OCI-LY7 (cell line): Measurements from ENCODE around the gene EDC3. TPM values are rescaled to one million over a fixed set of nuclear protein-coding genes. Genes with fewer than 3 reads are reported as not detected.

Experiments used
- BruUV-seq: library from RNA; stranded (reverse); fragments of 400-500 nt; replicated peaks from 2 replicates; lab custom pipeline; 2021; lab: Mats Ljungman, UMichigan
- CTCF ChIA-PET: fragments of 300-600 bp; sonication (Branson Sonifier 250); formaldehyde crosslinking; loops from one replicate; lab custom pipeline; 2022; ENCODE audit warnings: antibody characterized with exemption; ENCODE audit not compliant: unreplicated experiment; lab: Charles Lee
- POLR2A ChIA-PET: fragments of 300-600 bp; sonication (Branson Sonifier 250); formaldehyde crosslinking; loops from one replicate; lab custom pipeline; 2022; ENCODE audit warnings: antibody characterized with exemption; lab: Charles Lee
- DNase-seq: peaks from one replicate; pipeline ENCODE4 v3.0.0-alpha.2; 2015; ENCODE audit warnings: low spot score
- H2AFZ ChIP-seq: fragments of 200-600 bp; sonication (generic), shearing (Covaris generic); 2 replicates; pipeline ENCODE4 v1.6.1; 2014; ENCODE audit warnings: mild to moderate bottlenecking, antibody characterized with exemption, low read length, moderate library complexity
- H3K27ac ChIP-seq: fragments of 200-600 bp; sonication (generic); 2 replicates; pipeline ENCODE4 v1.5.1; 2014; ENCODE audit warnings: mixed run types, low read depth, mild to moderate bottlenecking, moderate library complexity, low read length, inconsistent platforms; ENCODE audit not compliant: poor library complexity, severe bottlenecking
- H3K36me3 ChIP-seq: fragments of 200-600 bp; sonication (generic); 2 replicates; pipeline ENCODE4 v1.6.1; 2014; ENCODE audit warnings: mild to moderate bottlenecking, antibody characterized with exemption, low read length, moderate library complexity, mixed read lengths; ENCODE audit not compliant: insufficient read depth
- H3K4me1 ChIP-seq: fragments of 200-600 bp; sonication (generic); 2 replicates; pipeline ENCODE4 v1.5.1; 2014; ENCODE audit warnings: mild to moderate bottlenecking, low read length; ENCODE audit not compliant: insufficient read depth, poor library complexity, severe bottlenecking
- H3K4me2 ChIP-seq: fragments of 200-600 bp; sonication (generic); 2 replicates; pipeline ENCODE4 v1.6.1; 2014; ENCODE audit warnings: mild to moderate bottlenecking, low read length
- H3K4me3 ChIP-seq: fragments of 200-600 bp; sonication (generic); 2 replicates; pipeline ENCODE4 v1.5.1; 2014; ENCODE audit warnings: mild to moderate bottlenecking, low read depth, low read length; ENCODE audit not compliant: poor library complexity, severe bottlenecking
- H3K79me2 ChIP-seq: fragments of 200-600 bp; sonication (generic); 2 replicates; pipeline ENCODE4 v1.6.1; 2016; ENCODE audit warnings: low read depth, mild to moderate bottlenecking, low read length, moderate library complexity, mixed read lengths; ENCODE audit not compliant: insufficient read depth
- H3K9me2 ChIP-seq: fragments of 200-600 bp; sonication (generic); 2 replicates; pipeline ENCODE4 v1.6.1; 2016; ENCODE audit warnings: mild to moderate bottlenecking, low read length, mixed read lengths; ENCODE audit not compliant: insufficient read depth
- H3K9me3 ChIP-seq: fragments of 200-600 bp; sonication (generic); 2 replicates; pipeline ENCODE4 v1.6.1; 2014; ENCODE audit warnings: mild to moderate bottlenecking, mixed run types, low read length, mixed read lengths
- H4K20me1 ChIP-seq: fragments of 200-600 bp; sonication (generic); 2 replicates; pipeline ENCODE4 v1.6.1; 2014; ENCODE audit warnings: mild to moderate bottlenecking, antibody characterized with exemption, low read length, moderate library complexity, mixed read lengths; ENCODE audit not compliant: insufficient read depth
- EZH2phosphoT487 ChIP-seq: fragments of 200-600 bp; sonication (generic); IDR thresholded peaks from 2 replicates; pipeline ENCODE4 v1.6.1; 2018; ENCODE audit warnings: low read depth, borderline replicate concordance, mild to moderate bottlenecking, mixed run types, antibody characterized with exemption, low read length, moderate library complexity, mixed read lengths
- intact Hi-C: fragments of 100-400 bp; cut with micrococcal nuclease; formaldehyde crosslinking; loops from one replicate; pipeline ENCODE4 v1.10.0; 2022; ENCODE audit not compliant: unreplicated experiment
- total RNA-seq, 2 experiments: library from RNA; depleted of rRNA in 1 of 2; stranded (reverse); fragments of >200 nt in 1 of 2; shearing (Covaris generic) in 1 of 2; gene quantifications; 2 replicates each; pipeline ENCODE4 v1.2.3, GENCODE V29; 2014 to 2022
- TF ChIP-seq, protein P1 (sequence below): fragments of 200-600 bp; sonication (generic); conservative IDR thresholded peaks from 2 replicates; pipeline ENCODE4 v1.5.1; 2014; ENCODE audit warnings: mild to moderate bottlenecking, antibody characterized with exemption, low read length, moderate library complexity, mixed read lengths

EDC3 gene
- total RNA-seq, 2 experiments from 2014 or later, result 13.4 to 51.4 TPM

DNA sequence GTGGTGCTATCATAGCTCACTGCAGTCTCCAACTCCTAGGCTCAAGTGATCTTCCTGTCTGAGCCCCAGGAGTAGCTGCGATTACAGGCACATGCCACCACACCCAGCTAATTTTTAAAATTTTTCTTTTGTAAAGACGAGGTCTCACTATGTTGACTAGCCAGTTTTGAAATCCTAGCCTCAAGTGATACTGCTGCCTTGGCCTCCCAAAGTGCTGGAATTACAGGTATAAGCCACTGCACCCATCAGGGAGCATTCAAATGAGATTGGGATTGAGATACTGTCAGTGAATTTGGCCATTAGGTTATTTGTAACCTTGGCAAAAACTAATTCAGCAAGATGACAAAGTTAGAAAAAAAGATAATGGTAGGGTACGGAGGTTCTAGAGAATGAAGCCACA, 21.7 kb downstream of the EDC3 start:
- H3K4me3 ChIP-seq, result no peak overlapping the region
- H3K4me2 ChIP-seq, result no peak overlapping the region
- H4K20me1 ChIP-seq, result no peaks in the 10 kb centered on the region
- TF ChIP-seq EZH2phosphoT487, result no peak
- TF ChIP-seq, protein P1, sequence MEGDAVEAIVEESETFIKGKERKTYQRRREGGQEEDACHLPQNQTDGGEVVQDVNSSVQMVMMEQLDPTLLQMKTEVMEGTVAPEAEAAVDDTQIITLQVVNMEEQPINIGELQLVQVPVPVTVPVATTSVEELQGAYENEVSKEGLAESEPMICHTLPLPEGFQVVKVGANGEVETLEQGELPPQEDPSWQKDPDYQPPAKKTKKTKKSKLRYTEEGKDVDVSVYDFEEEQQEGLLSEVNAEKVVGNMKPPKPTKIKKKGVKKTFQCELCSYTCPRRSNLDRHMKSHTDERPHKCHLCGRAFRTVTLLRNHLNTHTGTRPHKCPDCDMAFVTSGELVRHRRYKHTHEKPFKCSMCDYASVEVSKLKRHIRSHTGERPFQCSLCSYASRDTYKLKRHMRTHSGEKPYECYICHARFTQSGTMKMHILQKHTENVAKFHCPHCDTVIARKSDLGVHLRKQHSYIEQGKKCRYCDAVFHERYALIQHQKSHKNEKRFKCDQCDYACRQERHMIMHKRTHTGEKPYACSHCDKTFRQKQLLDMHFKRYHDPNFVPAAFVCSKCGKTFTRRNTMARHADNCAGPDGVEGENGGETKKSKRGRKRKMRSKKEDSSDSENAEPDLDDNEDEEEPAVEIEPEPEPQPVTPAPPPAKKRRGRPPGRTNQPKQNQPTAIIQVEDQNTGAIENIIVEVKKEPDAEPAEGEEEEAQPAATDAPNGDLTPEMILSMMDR, result no peak
- H3K36me3 ChIP-seq, result peaks cover 35% of the 10 kb centered on the region
- no peaks in the 10 kb centered on the region for H3K9me3 ChIP-seq
- DNase-seq, result no peak
- intact Hi-C loops, result no loop called here
- H2AFZ ChIP-seq, result no peak overlapping the region
- BruUV-seq, result no TSS peak
- POLR2A ChIA-PET, result no interaction called here
- no peaks in the 10 kb centered on the region for H3K4me1 ChIP-seq
- 0 out of 2 replicates have a peak, but pooled peaks cover 6% of the 10 kb centered on the region for H3K79me2 ChIP-seq
- no peak overlapping the region for H3K27ac ChIP-seq
- CTCF ChIA-PET, result no interaction called here
- no peaks in the 10 kb centered on the region for H3K9me2 ChIP-seq

DNA sequence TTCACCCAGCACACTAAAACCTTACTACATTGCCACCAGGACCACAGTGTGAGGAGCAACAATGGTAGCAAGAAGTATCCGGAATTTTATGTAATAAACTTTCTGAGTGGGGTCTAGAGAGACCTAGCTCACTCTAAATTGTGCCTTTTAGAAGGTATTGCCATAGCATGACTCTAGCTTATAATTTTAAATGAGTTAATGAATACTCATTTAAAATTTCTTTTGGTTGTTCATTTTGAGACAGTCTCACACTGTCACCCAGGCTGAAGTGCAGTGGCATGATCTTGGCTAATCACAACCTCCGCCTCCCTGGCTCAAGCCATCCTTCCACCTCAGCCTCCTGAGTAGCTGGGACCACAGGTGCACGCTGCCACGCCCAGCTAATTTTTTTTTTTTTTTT, 26.2 kb downstream of the EDC3 start:
- Histone ChIP-seq H3K9me2 (no peaks in the 10 kb centered on the region), H3K4me2 (no peak overlapping the region), H4K20me1 (no peaks in the 10 kb centered on the region; the same call in 1 of the 2 replicates), H3K79me2 (no peaks in the 10 kb centered on the region), H2AFZ (no peak overlapping the region), H3K4me1 (no peaks in the 10 kb centered on the region), H3K4me3 (no peak overlapping the region), H3K36me3 (peaks cover 53% of the 10 kb centered on the region), H3K27ac (no peak overlapping the region), H3K9me3 (no peaks in the 10 kb centered on the region)
- ChIA-PET CTCF (no interaction called here), POLR2A (interaction anchor here (0.6 kb wide), 2 partner anchors 35 to 385 kb away, joined by 3 to 5 read pairs; no protein-coding TSS in a partner anchor)
- BruUV-seq, result no TSS peak
- no peak for TF ChIP-seq EZH2phosphoT487
- TF ChIP-seq, protein P1, result no peak
- DNase-seq, result no peak
- intact Hi-C loops, result no loop called here

DNA sequence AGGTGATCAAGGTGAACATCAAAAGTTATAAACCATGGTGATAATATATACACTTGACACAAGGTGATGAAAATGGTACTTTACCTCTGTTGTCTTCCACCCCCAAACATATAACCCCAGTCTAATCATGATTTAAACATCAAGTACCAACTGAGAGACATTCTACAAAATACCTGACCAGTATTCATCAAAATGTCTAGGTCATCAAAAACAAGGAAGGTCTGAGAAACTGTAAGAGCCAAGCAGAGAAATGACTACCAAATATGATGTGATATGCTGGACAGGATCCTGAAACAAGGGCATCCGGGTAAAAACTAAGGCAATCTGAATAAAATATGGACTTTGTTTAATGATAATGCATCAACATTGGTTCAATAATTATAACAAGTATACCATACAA, 27.8 kb downstream of the EDC3 start:
- POLR2A ChIA-PET, result interaction anchor here (0.7 kb wide), 1 partner anchor 32 kb away, joined by 4 read pairs; no protein-coding TSS in a partner anchor

More for the DNA sequence above, 27.8 kb downstream of the EDC3 start:
- H3K4me1 ChIP-seq, result no peaks in the 10 kb centered on the region
- intact Hi-C loops, result no loop called here
- H3K9me3 ChIP-seq, result no peaks in the 10 kb centered on the region
- peaks cover 44% of the 10 kb centered on the region for H3K36me3 ChIP-seq
- CTCF ChIA-PET, result no interaction called here
- H3K27ac ChIP-seq, result no peak overlapping the region
- H3K9me2 ChIP-seq, result no peaks in the 10 kb centered on the region
- no peak for DNase-seq
- H3K79me2 ChIP-seq, result no peaks in the 10 kb centered on the region
- TF ChIP-seq, protein P1, result no peak
- no peak for TF ChIP-seq EZH2phosphoT487
- no peak overlapping the region for H2AFZ ChIP-seq
- no TSS peak for BruUV-seq
- H3K4me3 ChIP-seq, result no peak overlapping the region
- no peaks in the 10 kb centered on the region; the same call in 1 of the 2 replicates for H4K20me1 ChIP-seq
- no peak overlapping the region for H3K4me2 ChIP-seq
